Progenitor cell of endocrine pancreas (in vitro differentiated cells): Measurements from ENCODE around the gene C7. TPM values are rescaled to one million over a fixed set of nuclear protein-coding genes. Genes with fewer than 3 reads are reported as not detected.

Source experiments
- DNase-seq: peaks from one replicate; pipeline ENCODE4 v3.0.0; 2021; ENCODE audit warnings: low spot score; ENCODE audit not compliant: unreplicated experiment
- H3K27ac Mint-ChIP-seq: 2 replicates; pipeline ENCODE4 v1.8.0; 2021; ENCODE audit warnings: mild to moderate bottlenecking, moderate library complexity, mixed read lengths
- H3K27me3 Mint-ChIP-seq: 2 replicates; pipeline ENCODE4 v1.8.0; 2021; ENCODE audit warnings: mixed read lengths
- H3K36me3 Mint-ChIP-seq: 2 replicates; pipeline ENCODE4 v1.8.0; 2022; ENCODE audit warnings: mixed read lengths; ENCODE audit not compliant: insufficient read depth
- H3K4me1 Mint-ChIP-seq: 2 replicates; pipeline ENCODE4 v1.8.0; 2021; ENCODE audit warnings: low read depth, mixed read lengths
- H3K4me3 Mint-ChIP-seq: 2 replicates; pipeline ENCODE4 v1.8.0; 2021; ENCODE audit warnings: low read depth, mild to moderate bottlenecking, moderate library complexity, mixed read lengths
- H3K9me3 Mint-ChIP-seq: 2 replicates; pipeline ENCODE4 v1.8.0; 2021; ENCODE audit warnings: low read depth, mixed read lengths
- total RNA-seq: library from RNA; stranded (reverse); gene quantifications from 2 replicates; pipeline ENCODE4 v1.2.1, GENCODE V29; 2021
- TF ChIP-seq, protein P1 (sequence below): fragments of 200-600 bp; sonication (generic); IDR thresholded peaks from one replicate; pipeline ENCODE4 v1.5.0; 2021; ENCODE audit warnings: antibody characterized with exemption, mild to moderate bottlenecking; ENCODE audit not compliant: unreplicated experiment

Gene C7
- total RNA-seq, 1 donor from 2014 or later, result 5.7 TPM

- peaks cover 27% of the 10 kb centered on the region for H3K4me1 Mint-ChIP-seq
- H3K4me3 Mint-ChIP-seq, result no peak overlapping the region
- peak; percentile 37 for DNase-seq
- no peaks in the 10 kb centered on the region for H3K27me3 Mint-ChIP-seq
- peak overlapping the region; percentile 22 for H3K27ac Mint-ChIP-seq
- H3K9me3 Mint-ChIP-seq, result peaks cover 3% of the 10 kb centered on the region
- TF ChIP-seq, protein P1, sequence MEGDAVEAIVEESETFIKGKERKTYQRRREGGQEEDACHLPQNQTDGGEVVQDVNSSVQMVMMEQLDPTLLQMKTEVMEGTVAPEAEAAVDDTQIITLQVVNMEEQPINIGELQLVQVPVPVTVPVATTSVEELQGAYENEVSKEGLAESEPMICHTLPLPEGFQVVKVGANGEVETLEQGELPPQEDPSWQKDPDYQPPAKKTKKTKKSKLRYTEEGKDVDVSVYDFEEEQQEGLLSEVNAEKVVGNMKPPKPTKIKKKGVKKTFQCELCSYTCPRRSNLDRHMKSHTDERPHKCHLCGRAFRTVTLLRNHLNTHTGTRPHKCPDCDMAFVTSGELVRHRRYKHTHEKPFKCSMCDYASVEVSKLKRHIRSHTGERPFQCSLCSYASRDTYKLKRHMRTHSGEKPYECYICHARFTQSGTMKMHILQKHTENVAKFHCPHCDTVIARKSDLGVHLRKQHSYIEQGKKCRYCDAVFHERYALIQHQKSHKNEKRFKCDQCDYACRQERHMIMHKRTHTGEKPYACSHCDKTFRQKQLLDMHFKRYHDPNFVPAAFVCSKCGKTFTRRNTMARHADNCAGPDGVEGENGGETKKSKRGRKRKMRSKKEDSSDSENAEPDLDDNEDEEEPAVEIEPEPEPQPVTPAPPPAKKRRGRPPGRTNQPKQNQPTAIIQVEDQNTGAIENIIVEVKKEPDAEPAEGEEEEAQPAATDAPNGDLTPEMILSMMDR, result peak; percentile 92
- H3K36me3 Mint-ChIP-seq, result no peaks in the 10 kb centered on the region
These were observed 4.9 kb upstream of the C7 start for GRCh38 chr5:40904205-40904993.

DNA sequence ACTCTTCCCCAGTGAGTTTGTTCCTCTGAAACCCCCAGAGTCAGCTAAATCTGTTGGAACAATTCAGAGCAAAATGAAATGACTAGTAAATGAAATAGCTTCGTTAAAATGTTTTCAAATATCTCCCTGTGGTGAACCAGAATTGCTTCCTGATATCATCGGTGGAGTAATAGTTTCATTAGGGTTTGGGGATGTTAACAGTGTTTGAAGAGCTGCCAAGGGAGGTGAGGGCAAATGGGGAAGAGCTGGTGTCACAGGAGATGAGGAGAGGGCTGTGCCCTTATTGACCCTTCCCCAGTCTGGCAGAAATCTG lies 4.3 kb upstream of the C7 start:
- no peaks in the 10 kb centered on the region for H3K9me3 Mint-ChIP-seq
- H3K4me3 Mint-ChIP-seq, result no peak overlapping the region
- TF ChIP-seq, protein P1, result no peak
- peak overlapping the region; percentile 22 for H3K27ac Mint-ChIP-seq
- DNase-seq, result no peak
- H3K27me3 Mint-ChIP-seq, result no peaks in the 10 kb centered on the region
- H3K4me1 Mint-ChIP-seq, result peaks cover 33% of the 10 kb centered on the region
- no peaks in the 10 kb centered on the region for H3K36me3 Mint-ChIP-seq

DNA sequence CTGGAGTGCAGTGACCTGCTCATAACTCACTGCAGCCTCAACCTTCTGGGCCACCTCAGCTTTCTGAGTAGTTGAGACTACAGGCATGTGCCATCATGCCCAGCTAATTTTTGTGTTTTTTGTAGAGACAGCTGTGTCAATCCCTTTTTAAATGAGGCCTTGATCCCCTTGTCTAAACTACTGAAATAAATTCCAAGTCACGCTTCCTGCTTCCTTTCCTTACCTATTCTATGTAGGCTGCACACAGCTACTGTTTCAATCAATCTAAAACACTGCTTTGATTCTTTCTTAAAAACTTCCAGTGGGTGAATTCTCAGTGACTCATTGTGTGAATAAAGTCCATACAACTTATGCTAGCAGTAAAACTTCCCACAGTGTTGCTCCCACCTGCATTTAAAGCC lies 2.9 kb upstream of the C7 start:
- Mint-ChIP-seq H3K9me3 (peaks cover 2% of the 10 kb centered on the region), H3K27me3 (no peaks in the 10 kb centered on the region), H3K4me3 (no peak overlapping the region), H3K27ac (no peak overlapping the region), H3K4me1 (peaks cover 37% of the 10 kb centered on the region), H3K36me3 (peaks cover 2% of the 10 kb centered on the region)
- TF ChIP-seq, protein P1, result no peak
- no peak for DNase-seq

GRCh38 chr5:40909723-40910122 lies 426 bp downstream of the C7 start:
- peaks cover 6% of the 10 kb centered on the region for H3K9me3 Mint-ChIP-seq

GRCh38 chr5:40911266-40911665 lies 2.0 kb downstream of the C7 start:
- TF ChIP-seq, protein P1, result no peak
- Mint-ChIP-seq H3K27ac (no peak overlapping the region), H3K4me3 (no peak overlapping the region), H3K36me3 (peaks cover 3% of the 10 kb centered on the region), H3K9me3 (peaks cover 6% of the 10 kb centered on the region), H3K27me3 (no peaks in the 10 kb centered on the region), H3K4me1 (peaks cover 26% of the 10 kb centered on the region)
- DNase-seq, result no peak

More at GRCh38 chr5:40909723-40910122, 426 bp downstream of the C7 start:
- H3K36me3 Mint-ChIP-seq, result peaks cover 3% of the 10 kb centered on the region
- TF ChIP-seq, protein P1, result no peak
- H3K4me1 Mint-ChIP-seq, result peaks cover 31% of the 10 kb centered on the region
- no peak for DNase-seq
- no peak overlapping the region for H3K4me3 Mint-ChIP-seq
- H3K27ac Mint-ChIP-seq, result peak overlapping the region; percentile 80
- no peaks in the 10 kb centered on the region for H3K27me3 Mint-ChIP-seq
